IPS-18a (cell line): ENCODE results near the gene OTOF.

Source experiments
- H3K27ac ChIP-seq: one replicate; pipeline ENCODE4 v1.5.1; 2013; ENCODE audit warnings: low read length
- H3K27me3 ChIP-seq: one replicate; pipeline ENCODE4 v1.6.1; 2013; ENCODE audit warnings: mild to moderate bottlenecking, low read length; ENCODE audit not compliant: control insufficient read depth, insufficient read depth
- H3K36me3 ChIP-seq: one replicate; pipeline ENCODE4 v1.6.1; 2013; ENCODE audit warnings: low read depth, low read length; ENCODE audit not compliant: control insufficient read depth
- H3K4me1 ChIP-seq: one replicate; pipeline ENCODE4 v1.6.1; 2013; ENCODE audit warnings: low read depth, low read length; ENCODE audit not compliant: control insufficient read depth
- H3K4me3 ChIP-seq: one replicate; pipeline ENCODE4 v1.5.1; 2013; ENCODE audit warnings: low read length
- H3K9ac ChIP-seq: one replicate; pipeline ENCODE4 v1.6.1; 2013; ENCODE audit warnings: mild to moderate bottlenecking, low read length, moderate library complexity
- H3K9me3 ChIP-seq: one replicate; pipeline ENCODE4 v1.6.1; 2013; ENCODE audit warnings: low read depth, low read length; ENCODE audit not compliant: control insufficient read depth

Gene OTOF

DNA sequence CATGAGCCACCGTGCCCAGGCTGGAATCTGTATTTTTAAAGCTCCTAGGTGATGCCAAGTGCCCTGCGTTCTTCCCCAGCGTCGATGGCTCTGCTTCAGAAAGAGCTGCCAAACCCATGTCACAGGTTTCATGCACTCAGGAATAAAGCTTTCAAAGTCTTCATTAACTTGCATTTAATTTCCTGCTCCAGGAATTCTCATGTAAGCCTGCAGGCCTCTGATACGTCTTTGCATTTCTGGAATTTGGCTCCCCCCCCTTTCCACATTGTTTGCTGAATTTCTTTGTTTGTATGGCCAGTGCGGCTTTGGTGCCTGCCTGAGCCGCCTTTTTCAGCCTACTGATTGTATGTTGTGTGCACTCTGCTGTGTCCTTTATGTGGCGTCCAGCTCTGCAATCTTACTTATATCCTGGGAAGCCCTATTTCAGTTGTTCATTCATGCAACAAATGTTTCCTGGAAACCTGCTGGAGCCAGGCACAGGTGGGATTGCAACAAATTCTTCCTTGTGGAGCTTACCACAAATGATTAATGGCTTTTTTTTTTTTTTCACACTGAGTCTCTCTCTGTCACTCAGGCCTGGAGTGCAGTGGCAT is 17.9 kb upstream of the OTOF start:
- Histone ChIP-seq H3K36me3 (no peaks in the 10 kb centered on the region), H3K9me3 (no peaks in the 10 kb centered on the region), H3K4me1 (peaks cover 8% of the 10 kb centered on the region), H3K4me3 (no peak overlapping the region), H3K27ac (no peak overlapping the region), H3K27me3 (no peaks in the 10 kb centered on the region), H3K9ac (no peak overlapping the region)

DNA sequence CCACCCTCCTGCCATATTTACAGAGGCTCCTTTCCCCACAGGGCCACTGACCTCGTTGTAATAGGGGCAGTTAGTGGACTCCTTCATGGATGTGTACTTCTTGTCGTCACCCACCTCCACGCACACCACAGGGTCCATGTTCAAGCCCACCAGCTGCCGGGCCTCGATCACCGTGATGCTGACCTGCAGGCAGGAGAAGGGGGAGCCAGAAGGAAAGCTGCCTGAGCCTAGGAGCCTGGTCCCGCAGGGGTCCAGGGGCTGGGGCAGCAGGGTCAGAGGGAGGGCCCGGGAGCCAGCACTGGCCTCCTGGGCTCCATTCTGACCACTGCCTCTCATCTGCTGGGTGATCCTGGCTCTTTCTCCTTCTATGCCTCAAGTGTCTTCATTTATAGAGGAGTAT is 17.0 kb upstream of the OTOF start:
- peaks cover 8% of the 10 kb centered on the region for H3K4me1 ChIP-seq
- H3K36me3 ChIP-seq = no peaks in the 10 kb centered on the region
- no peak overlapping the region for H3K9ac ChIP-seq
- H3K27me3 ChIP-seq = no peaks in the 10 kb centered on the region
- no peaks in the 10 kb centered on the region for H3K9me3 ChIP-seq
- H3K27ac ChIP-seq = no peak overlapping the region
- no peak overlapping the region for H3K4me3 ChIP-seq

DNA sequence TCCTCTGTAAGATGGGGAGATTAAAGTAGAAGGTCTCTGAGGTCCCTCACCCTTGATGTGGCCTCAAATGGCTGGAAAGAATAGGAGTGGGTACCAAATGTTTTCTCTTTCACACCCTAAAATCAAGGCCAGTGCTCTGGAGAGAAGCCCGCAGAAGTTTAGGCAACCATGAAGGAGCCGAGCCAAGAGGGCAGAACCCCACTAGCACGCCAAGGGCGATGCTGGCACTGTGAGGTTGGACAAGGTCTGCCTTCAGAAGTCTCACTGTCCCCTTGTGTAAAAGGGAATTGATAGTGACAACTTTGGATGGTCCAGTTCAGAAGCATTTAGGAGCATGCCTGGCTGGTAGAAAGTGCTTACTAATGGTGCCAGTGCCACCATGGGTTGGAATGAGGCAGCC is 16.3 kb upstream of the OTOF start:
- H3K27me3 ChIP-seq = no peaks in the 10 kb centered on the region
- peaks cover 8% of the 10 kb centered on the region for H3K4me1 ChIP-seq
- no peaks in the 10 kb centered on the region for H3K36me3 ChIP-seq
- no peak overlapping the region for H3K9ac ChIP-seq
- H3K27ac ChIP-seq = no peak overlapping the region
- no peaks in the 10 kb centered on the region for H3K9me3 ChIP-seq
- H3K4me3 ChIP-seq = no peak overlapping the region

DNA sequence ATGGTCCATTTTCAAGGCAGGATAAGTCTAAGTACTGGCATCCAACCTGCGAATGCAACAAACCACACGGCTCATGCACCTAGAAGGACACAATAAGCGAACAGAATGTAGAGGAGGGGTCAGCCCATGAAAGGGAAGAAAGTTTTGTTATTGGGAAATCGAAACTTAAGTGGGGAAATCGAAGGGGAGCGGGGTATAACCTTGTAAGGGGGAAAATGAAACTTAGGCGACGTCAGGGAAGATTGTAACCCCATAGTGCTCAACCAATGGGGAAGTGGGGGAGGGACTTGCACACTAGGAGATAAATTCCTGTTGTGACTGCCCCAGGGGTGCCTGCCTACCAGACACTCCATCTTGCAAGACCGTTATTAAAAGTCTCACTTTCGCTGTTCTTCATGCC is 15.6 kb upstream of the OTOF start:
- Histone ChIP-seq H3K4me1 (peaks cover 8% of the 10 kb centered on the region), H3K9me3 (no peaks in the 10 kb centered on the region), H3K4me3 (no peak overlapping the region), H3K36me3 (no peaks in the 10 kb centered on the region), H3K27ac (no peak overlapping the region), H3K9ac (no peak overlapping the region), H3K27me3 (no peaks in the 10 kb centered on the region)

DNA sequence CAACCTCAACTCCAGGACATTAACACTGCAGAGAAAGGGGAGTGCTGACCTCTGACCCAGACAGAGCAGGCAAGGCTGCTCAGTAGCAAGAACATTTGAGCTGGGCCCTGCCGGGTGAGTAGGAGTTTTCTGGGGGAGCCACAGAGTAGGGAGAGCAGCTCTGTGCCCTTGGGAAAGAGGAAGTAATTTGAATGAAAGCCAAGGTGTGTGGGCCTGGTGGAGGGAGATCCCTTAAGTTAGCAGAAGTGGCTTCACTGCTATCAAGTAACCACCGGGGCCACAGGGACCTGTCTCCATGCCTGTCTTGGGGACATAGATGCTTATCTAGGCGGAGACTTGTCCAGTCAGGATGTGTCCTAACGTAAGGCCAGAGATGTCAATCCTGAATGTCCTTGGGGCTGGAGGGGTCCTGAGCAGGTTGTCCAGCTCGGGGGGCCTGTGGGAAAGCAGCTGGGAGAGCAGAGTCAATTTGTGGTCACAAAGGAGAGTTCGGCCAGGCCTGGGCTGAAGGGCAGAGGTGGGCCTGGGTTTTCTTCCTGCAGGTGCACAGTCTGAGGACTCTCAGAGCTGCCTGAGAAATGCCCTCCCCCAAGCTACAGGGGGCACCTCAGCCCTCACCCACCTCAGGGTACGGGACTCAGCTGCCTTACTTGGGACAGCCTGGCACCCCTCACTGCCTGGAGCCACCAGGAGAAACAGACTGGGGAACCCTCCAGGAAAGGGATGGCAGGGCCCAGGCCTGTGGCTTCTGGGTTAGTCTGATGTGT is 15.0 kb upstream of the OTOF start:
- H3K9me3 ChIP-seq = no peaks in the 10 kb centered on the region
- no peaks in the 10 kb centered on the region for H3K36me3 ChIP-seq
- H3K27ac ChIP-seq = no peak overlapping the region
- no peak overlapping the region for H3K4me3 ChIP-seq
- H3K9ac ChIP-seq = no peak overlapping the region
- H3K27me3 ChIP-seq = no peaks in the 10 kb centered on the region
- H3K4me1 ChIP-seq = peaks cover 8% of the 10 kb centered on the region

DNA sequence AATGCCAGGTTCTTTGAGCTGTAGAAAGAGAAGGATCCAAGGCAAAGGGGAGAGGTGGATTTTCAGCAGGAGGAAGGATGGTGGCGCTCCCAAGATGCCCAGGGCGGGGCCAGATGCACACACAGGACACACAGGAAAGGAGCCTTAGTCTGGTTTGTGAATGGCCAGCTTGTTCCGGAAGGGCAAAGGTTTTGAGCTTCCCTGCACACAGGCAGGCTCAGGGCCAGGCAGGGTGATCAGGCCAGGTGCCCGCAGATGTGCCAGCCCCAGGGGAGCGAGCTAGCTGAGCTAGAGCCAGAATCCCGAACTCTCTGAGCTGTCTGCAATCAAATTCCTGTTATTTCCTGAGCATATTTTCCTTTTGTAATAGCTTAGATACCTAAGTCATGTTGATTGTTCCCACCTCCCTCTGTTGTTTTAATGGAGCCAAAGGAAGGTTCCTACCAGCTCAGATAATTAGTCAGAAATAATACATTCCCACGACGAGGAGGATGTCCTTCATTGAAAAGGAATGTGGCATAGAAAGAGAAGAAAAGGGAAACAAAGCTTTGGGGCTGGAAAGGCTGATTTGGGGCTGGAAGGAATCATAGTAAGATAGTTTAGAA is 13.7 kb upstream of the OTOF start:
- H3K4me1 ChIP-seq = peaks cover 4% of the 10 kb centered on the region
- no peaks in the 10 kb centered on the region for H3K27me3 ChIP-seq
- H3K36me3 ChIP-seq = no peaks in the 10 kb centered on the region
- no peak overlapping the region for H3K27ac ChIP-seq
- no peaks in the 10 kb centered on the region for H3K9me3 ChIP-seq
- H3K4me3 ChIP-seq = no peak overlapping the region
- no peak overlapping the region for H3K9ac ChIP-seq

DNA sequence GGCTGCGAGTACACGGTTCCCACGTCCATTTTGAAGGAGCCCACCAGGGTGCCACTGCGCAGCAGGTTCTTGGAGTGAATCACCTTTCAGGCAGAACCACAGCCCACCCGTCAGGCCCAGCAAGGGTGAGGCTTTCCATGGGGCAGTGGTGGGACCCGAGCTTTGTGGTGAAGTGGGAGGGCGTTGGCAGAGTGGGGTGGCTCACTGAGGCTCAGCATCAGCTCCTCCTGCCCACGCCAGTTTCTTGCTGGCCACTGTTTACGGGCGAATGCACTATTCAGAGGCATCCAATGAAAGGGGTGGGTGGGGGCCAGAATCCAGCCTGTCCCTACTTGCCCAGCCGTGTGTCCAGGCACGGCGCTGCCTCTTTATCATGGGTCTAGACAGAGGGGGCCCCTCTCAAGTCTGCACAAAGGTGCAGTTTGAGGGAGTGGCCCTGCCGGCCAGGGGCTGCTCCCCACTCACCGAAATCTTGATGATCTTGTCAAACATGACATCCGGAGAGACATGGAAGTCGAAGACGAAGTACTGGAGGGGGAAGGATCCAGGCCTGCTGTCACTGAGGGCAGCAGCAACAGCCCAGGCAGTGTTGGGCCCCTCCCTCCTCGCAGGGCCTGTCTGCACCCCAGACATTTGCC is 11.4 kb upstream of the OTOF start:
- Histone ChIP-seq H3K9ac (no peak overlapping the region), H3K27me3 (no peaks in the 10 kb centered on the region)

DNA sequence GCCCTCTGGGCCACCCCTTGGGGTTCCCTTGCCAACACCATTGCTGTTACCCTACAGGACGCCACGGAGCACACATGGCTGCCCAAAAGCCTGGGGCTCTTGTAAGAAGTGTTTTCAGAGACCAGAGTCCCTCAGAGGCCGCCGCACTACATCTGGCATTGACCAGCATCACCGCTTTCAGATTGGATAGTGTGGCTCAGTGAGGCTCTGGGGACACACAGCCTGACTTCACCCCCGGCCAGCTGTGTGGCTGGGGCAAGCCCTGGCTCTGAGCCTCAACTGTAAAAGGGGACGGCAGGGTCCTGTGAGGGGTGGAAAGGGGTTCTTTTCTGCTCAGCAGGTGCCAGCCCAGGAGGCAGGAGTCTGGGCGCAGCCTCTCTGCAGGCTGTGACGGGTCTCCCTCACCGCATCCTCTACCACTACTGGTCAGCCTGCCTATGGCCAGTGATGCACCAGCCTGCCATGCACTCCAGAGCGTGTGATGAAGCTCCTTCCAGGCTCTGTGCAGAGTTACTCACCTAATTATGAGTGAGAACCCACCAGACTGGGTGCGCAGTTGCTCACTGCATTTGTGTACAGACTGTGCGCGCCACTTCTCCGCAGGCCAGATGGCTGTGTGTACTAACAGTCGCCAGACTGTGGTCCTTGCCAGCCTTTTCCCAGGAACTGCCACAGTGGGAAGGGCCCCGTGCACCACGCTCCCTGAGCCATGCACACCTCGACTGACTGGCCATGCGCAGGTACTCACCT is 10.7 kb upstream of the OTOF start:
- H3K9ac ChIP-seq = no peak overlapping the region
- no peak overlapping the region for H3K4me3 ChIP-seq
- H3K27ac ChIP-seq = no peak overlapping the region

More for the DNA sequence above, 11.4 kb upstream of the OTOF start:
- Histone ChIP-seq H3K9me3 (no peaks in the 10 kb centered on the region), H3K4me1 (no peaks in the 10 kb centered on the region), H3K27ac (no peak overlapping the region), H3K36me3 (no peaks in the 10 kb centered on the region), H3K4me3 (no peak overlapping the region)

DNA sequence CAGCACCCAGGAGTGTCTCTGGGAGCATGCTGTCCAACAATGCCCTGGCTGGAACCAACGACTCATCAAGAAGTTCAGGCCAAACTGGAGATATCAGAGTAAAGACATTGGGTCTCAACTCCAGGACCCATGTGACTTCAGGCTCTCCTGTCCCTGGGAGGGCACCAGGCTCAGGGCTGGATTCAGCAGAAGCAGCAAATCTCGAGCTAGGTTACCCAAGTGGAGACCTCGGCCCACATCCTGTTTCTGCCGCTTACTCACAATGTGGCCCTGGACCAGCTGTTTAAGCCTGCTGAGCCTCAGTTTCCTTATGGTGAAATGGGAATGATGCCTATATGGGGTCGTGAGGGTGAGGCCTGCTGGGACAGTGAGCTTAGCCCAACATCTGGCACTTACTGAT is 9.3 kb upstream of the OTOF start:
- no peaks in the 10 kb centered on the region for H3K36me3 ChIP-seq
- no peak overlapping the region for H3K27ac ChIP-seq
- no peak overlapping the region for H3K4me3 ChIP-seq
- no peaks in the 10 kb centered on the region for H3K4me1 ChIP-seq
- no peaks in the 10 kb centered on the region for H3K27me3 ChIP-seq
- no peaks in the 10 kb centered on the region for H3K9me3 ChIP-seq
- H3K9ac ChIP-seq = no peak overlapping the region

More for the DNA sequence above, 10.7 kb upstream of the OTOF start:
- no peaks in the 10 kb centered on the region for H3K36me3 ChIP-seq
- H3K27me3 ChIP-seq = no peaks in the 10 kb centered on the region
- H3K9me3 ChIP-seq = no peaks in the 10 kb centered on the region
- H3K4me1 ChIP-seq = no peaks in the 10 kb centered on the region

DNA sequence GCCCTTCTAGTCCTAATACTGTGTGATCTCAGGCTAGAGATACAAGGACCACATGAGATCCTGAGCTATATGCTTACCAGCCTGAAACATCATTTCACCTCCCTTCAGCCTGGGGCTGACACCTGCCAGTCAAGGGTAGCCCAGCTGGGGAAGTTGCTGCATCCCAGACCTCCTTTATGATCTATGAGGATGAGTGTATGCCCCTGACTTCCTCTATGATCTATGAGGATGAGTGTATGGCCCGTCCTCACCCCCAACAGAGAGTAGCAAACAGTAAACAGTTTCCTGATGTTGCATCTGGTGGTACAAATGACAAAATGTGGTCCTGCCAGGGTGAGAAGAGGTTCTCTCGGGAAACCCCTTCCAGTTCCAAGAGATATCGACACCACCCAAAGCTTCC is 8.9 kb upstream of the OTOF start:
- Histone ChIP-seq H3K4me1 (no peaks in the 10 kb centered on the region), H3K9me3 (no peaks in the 10 kb centered on the region), H3K9ac (no peak overlapping the region), H3K27ac (no peak overlapping the region), H3K27me3 (no peaks in the 10 kb centered on the region), H3K4me3 (no peak overlapping the region), H3K36me3 (no peaks in the 10 kb centered on the region)

DNA sequence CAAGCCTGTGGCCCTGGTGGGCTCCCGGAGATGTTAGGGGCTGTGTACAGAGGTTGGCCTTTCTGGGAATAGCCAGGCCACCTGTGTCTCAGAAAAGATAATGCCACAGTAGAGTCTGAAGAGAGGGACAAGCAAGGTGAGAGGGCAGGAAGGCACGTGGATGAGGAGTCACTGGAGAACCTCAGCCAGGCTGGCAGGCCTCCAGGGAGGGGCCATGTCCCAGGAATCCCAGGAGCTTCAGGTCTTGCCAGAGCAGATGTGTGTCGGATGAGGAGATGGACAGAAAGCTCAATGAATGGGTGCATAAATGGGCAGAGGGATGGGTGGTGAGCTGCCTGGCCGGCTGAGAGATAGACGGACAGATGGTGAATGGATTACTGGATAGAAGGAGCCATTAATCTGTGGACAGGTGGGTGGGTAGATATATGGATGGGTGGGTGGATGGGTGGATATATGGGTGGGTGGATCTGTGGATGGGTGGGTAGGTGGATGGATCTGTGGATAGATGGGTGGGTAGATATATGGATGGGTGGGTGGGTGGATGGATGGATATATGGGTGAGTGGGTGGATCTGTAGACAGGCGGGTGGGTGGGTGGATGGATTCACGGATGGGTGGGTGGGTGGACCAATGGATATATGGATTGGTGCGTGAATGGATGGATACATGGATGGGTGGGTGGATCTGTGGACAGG is 7.9 kb upstream of the OTOF start:
- Histone ChIP-seq H3K27ac (no peak overlapping the region), H3K9me3 (no peaks in the 10 kb centered on the region), H3K4me3 (no peak overlapping the region), H3K36me3 (no peaks in the 10 kb centered on the region), H3K27me3 (no peaks in the 10 kb centered on the region), H3K4me1 (no peaks in the 10 kb centered on the region), H3K9ac (no peak overlapping the region)
